CD4-positive, alpha-beta T cell treated with Interleukin-21 for 1 hour (primary cell): ENCODE measurements around the gene SLC41A1.
"Not testable (repeated sequence)": the region's sequence is repeated elsewhere in the genome, so short reads cannot be mapped to it uniquely, and the experiment has no call there.

Experiments
- DNase-seq: peaks from one replicate; pipeline ENCODE4 v3.0.0-alpha.2; 2020

The SLC41A1 gene

GRCh38 chr1:205812878-205813754 is at the start of gene SLC41A1:
Gene SLC41A1 (minus strand): TSS chr1:205813198. CDS start chr1:205810441, 2,757 bp downstream.
- DNase-seq, result peak; percentile 97

- no peak for DNase-seq
Measured at GRCh38 chr1:205861540-205861939, 48.5 kb upstream of the SLC41A1 start.

GRCh38 chr1:205858141-205858961 is 45.4 kb upstream of the SLC41A1 start:
- DNase-seq, result no peak

- not testable (repeated sequence) for DNase-seq
Measured at GRCh38 chr1:205857501-205857900, 44.5 kb upstream of the SLC41A1 start.

- no peak for DNase-seq
Measured at GRCh38 chr1:205856433-205856832, 43.4 kb upstream of the SLC41A1 start.

- DNase-seq, result no peak
Measured at GRCh38 chr1:205852969-205853368, 40.0 kb upstream of the SLC41A1 start.

- no peak for DNase-seq
Measured at GRCh38 chr1:205851993-205852392, 39.0 kb upstream of the SLC41A1 start.

GRCh38 chr1:205849619-205850355 is 36.8 kb upstream of the SLC41A1 start, which contains the start of gene PM20D1:
Gene PM20D1 (minus strand): TSS chr1:205850132. CDS start chr1:205850072, 60 bp downstream.
- peak; percentile 95 for DNase-seq

- DNase-seq, result no peak
Measured at GRCh38 chr1:205843036-205843859, 30.2 kb upstream of the SLC41A1 start.

- no peak for DNase-seq
Measured at GRCh38 chr1:205842229-205842628, 29.2 kb upstream of the SLC41A1 start.

GRCh38 chr1:205840146-205840923 is 27.3 kb upstream of the SLC41A1 start:
- DNase-seq, result no peak

GRCh38 chr1:205837382-205837970 is 24.5 kb upstream of the SLC41A1 start:
- DNase-seq, result no peak

GRCh38 chr1:205834751-205835150 is 21.8 kb upstream of the SLC41A1 start:
- no peak for DNase-seq

- DNase-seq, result no peak
Measured at GRCh38 chr1:205832326-205832751, 19.3 kb upstream of the SLC41A1 start.

GRCh38 chr1:205827623-205828022 is 14.6 kb upstream of the SLC41A1 start:
- no peak for DNase-seq

- no peak for DNase-seq
Measured at GRCh38 chr1:205826995-205827394, 14.0 kb upstream of the SLC41A1 start.

GRCh38 chr1:205826016-205826806 is 13.2 kb upstream of the SLC41A1 start:
- no peak for DNase-seq

- DNase-seq, result no peak
Measured at GRCh38 chr1:205824180-205824579, 11.2 kb upstream of the SLC41A1 start.

- DNase-seq, result not testable (repeated sequence)
Measured at GRCh38 chr1:205823260-205823659, 10.3 kb upstream of the SLC41A1 start.

- DNase-seq, result no peak
Measured at GRCh38 chr1:205822397-205822796, 9.4 kb upstream of the SLC41A1 start.
